Measurements from ENCODE around the gene RFX8. TPM values are rescaled to one million over a fixed set of nuclear protein-coding genes. Genes with fewer than 3 reads are reported as not detected.

RFX8 gene
- total and polyA plus RNA-seq, 9 of the 15 experiments (the other 6 are each of a cell fraction or from before 2014, with no cell fraction given): not detected

DNA sequence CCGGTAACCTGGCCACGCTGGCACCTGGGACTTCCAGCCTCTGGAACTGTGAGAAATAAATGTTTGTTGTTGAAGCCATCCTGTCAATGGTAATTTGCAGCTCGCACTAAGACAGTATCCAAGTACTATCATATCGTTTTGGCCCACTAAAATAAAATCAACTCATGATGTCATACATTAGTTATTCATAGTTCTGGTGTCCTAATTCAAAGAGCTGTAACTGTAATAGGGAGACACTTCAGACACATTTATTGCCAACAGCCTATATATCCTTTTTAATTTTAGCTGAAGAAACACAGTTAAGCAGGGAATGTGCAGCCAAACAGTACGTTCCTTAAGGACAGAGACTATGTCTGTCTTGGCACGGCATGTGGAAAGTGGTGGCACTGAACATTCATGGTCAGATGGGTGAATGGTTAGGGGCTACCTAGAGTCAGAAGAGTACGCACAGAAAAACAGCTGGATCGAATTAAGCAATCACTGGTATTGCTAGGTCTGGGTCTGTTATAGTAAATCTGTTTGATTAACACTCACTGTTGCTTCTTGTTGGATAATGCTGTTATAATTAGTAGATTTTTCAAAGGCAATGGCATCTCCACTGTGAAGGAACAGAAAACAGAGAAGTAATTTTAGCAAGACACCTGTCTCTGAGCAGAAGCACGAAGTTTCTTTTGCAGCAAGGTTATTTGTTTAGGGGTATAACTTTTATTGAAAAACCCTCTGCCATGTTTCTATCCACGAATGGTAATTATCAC is 46.3 kb downstream of the RFX8 start:
- no TSS peak for BruUV-seq (replicated peaks)
- Histone ChIP-seq H3K9ac (ENCODE audit: insufficient read depth in 1 of 2, low read depth in 2 of 2, low read length in 2 of 2) (no peak overlapping the region), H4K20me1 (replicated peaks; ENCODE audit: control insufficient read depth, insufficient read depth, low read length) (peaks cover 6% of the 10 kb centered on the region), H3K27ac (ENCODE audit: extremely low read depth, low read depth, low read length) (no peak overlapping the region), H3K9me3 (replicated peaks; ENCODE audit: control insufficient read depth, insufficient read depth, low read depth, low read length) (no peaks in the 10 kb centered on the region), H3K36me3 (ENCODE audit: control insufficient read depth, insufficient read depth, low read length) (no peaks in the 10 kb centered on the region), H3K9me1 (ENCODE audit: control insufficient read depth, insufficient read depth, low read length) (no peaks in the 10 kb centered on the region), H3K4me1 (replicated peaks in 1 of 2; ENCODE audit: control insufficient read depth in 2 of 2, insufficient read depth in 2 of 2, low read length in 2 of 2) (no peaks in the 10 kb centered on the region; a peak in 1 of 5 replicates), H3K79me2 (ENCODE audit: control insufficient read depth, insufficient read depth, low read length) (no peaks in the 10 kb centered on the region), H2AFZ (ENCODE audit: low read depth, low read length) (no peak overlapping the region), H3K27me3 (ENCODE audit: control insufficient read depth in 2 of 2, insufficient read depth in 2 of 2, low read length in 2 of 2) (peaks cover 10 to 38% of the 10 kb centered on the region in 2 experiments), H3K4me3 (no peak overlapping the region), H3K4me2 (ENCODE audit: insufficient read depth, low read length) (no peak overlapping the region)
- CTCF ChIA-PET (ENCODE audit: low intra/inter-chr PET ratio): no interaction called here
- no peak for DNase-seq (ENCODE audit: extremely low read depth in 1 of 4, low spot score in 3 of 4)
- no peak for FAIRE-seq
- ATAC-seq: no peak
- in situ Hi-C loops (cut with MboI) (no loop called here), intact Hi-C loops (cut with micrococcal nuclease) (no loop called here)
- WGBS (ENCODE audit: insufficient coverage, low coverage, missing lambda C conversion rate): 5% methylated on average over 10 of the region's 10 CpGs
- POLR2A ChIA-PET: no interaction called here
- no peak for TF ChIP-seq WHSC1 (IDR thresholded peaks at IDR 0.05; ENCODE audit: low read length)
- TF ChIP-seq, protein P1, sequence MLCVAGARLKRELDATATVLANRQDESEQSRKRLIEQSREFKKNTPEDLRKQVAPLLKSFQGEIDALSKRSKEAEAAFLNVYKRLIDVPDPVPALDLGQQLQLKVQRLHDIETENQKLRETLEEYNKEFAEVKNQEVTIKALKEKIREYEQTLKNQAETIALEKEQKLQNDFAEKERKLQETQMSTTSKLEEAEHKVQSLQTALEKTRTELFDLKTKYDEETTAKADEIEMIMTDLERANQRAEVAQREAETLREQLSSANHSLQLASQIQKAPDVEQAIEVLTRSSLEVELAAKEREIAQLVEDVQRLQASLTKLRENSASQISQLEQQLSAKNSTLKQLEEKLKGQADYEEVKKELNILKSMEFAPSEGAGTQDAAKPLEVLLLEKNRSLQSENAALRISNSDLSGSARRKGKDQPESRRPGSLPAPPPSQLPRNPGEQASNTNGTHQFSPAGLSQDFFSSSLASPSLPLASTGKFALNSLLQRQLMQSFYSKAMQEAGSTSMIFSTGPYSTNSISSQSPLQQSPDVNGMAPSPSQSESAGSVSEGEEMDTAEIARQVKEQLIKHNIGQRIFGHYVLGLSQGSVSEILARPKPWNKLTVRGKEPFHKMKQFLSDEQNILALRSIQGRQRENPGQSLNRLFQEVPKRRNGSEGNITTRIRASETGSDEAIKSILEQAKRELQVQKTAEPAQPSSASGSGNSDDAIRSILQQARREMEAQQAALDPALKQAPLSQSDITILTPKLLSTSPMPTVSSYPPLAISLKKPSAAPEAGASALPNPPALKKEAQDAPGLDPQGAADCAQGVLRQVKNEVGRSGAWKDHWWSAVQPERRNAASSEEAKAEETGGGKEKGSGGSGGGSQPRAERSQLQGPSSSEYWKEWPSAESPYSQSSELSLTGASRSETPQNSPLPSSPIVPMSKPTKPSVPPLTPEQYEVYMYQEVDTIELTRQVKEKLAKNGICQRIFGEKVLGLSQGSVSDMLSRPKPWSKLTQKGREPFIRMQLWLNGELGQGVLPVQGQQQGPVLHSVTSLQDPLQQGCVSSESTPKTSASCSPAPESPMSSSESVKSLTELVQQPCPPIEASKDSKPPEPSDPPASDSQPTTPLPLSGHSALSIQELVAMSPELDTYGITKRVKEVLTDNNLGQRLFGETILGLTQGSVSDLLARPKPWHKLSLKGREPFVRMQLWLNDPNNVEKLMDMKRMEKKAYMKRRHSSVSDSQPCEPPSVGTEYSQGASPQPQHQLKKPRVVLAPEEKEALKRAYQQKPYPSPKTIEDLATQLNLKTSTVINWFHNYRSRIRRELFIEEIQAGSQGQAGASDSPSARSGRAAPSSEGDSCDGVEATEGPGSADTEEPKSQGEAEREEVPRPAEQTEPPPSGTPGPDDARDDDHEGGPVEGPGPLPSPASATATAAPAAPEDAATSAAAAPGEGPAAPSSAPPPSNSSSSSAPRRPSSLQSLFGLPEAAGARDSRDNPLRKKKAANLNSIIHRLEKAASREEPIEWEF (CRISPR knock-in tag; IDR thresholded peaks at IDR 0.05): no peak
- TF ChIP-seq ZNF445 (CRISPR knock-in tag; IDR thresholded peaks at IDR 0.05; ENCODE audit: low read depth): no peak

Data from K562 (cell line).